Lower leg skin (tissue), 4 donors: ENCODE data around the gene RBM42. TPM values are rescaled to one million over a fixed set of nuclear protein-coding genes. Genes with fewer than 3 reads are reported as not detected.

ENCODE experiments used
- DNase-seq, 2 donors: peaks; one replicate each; pipeline ENCODE4 v3.0.0-alpha.2; 2019; ENCODE audit warnings: low spot score in 2 of 2
- H3K4me3 ChIP-seq: fragments of 200-600 bp; sonication (generic); 2 replicates; pipeline ENCODE4 v1.5.1; 2017; ENCODE audit warnings: mild to moderate bottlenecking, low read depth; ENCODE audit not compliant: poor library complexity, severe bottlenecking
- POLR2A ChIP-seq, 2 donors: fragments of 450-650 bp; IDR thresholded peaks; one replicate each; pipeline ENCODE4 v1.6.1; 2016 to 2017; ENCODE audit warnings: antibody characterized with exemption in 2 of 2, mild to moderate bottlenecking in 1 of 2, moderate library complexity in 1 of 2
- WGBS, 2 donors: methylation state at CpG; one replicate each; pipeline ENCODE4 v1.1.5; 2018; 5-methylcytosine and 5-hydroxymethylcytosine counted together
- intact Hi-C: fragments of 100-400 bp; cut with DNase I; formaldehyde crosslinking; loops from one replicate; pipeline ENCODE4 v1.15.0; 2023; ENCODE audit warnings: low total_unique reads
- total RNA-seq, 4 donors: library from RNA; depleted of rRNA; stranded (reverse); fragments of >200 nt; gene quantifications; one replicate each; pipeline ENCODE4 v1.1.0, GENCODE V29; 2016
- TF ChIP-seq, protein P1 (sequence below), 3 donors: fragments of 450-650 bp; IDR thresholded peaks; one replicate each; pipeline ENCODE4 v1.5.1; 2016; ENCODE audit warnings: antibody characterized with exemption in 3 of 3, mild to moderate bottlenecking in 3 of 3, moderate library complexity in 2 of 3

The RBM42 gene
- total RNA-seq, 4 donors from 2014 or later = 64.1 to 82.4 (median 75.5) TPM

DNA sequence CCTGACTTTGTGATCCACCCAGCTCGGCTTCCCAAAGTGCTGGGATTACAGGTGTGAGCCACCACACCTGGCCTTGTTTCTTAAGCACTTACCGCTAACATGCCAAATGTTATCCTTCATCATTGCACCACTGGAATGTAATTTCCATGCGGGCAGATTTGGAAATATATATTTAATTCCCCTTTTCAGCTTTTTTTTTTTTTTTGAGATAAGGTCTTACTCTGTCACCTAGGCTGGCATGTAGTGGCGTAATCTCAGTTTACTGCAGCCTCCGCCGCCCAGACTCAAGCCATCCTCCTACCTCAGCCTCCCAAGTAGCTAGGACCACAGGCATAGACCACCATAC is 33.1 kb downstream of the RBM42 start:
- intact Hi-C loops = no loop called here
- no peak overlapping the region for H3K4me3 ChIP-seq
- 96 to 97% methylated on average over 6 of the region's 6 CpGs for WGBS, 2 donors
- TF ChIP-seq, protein P1, sequence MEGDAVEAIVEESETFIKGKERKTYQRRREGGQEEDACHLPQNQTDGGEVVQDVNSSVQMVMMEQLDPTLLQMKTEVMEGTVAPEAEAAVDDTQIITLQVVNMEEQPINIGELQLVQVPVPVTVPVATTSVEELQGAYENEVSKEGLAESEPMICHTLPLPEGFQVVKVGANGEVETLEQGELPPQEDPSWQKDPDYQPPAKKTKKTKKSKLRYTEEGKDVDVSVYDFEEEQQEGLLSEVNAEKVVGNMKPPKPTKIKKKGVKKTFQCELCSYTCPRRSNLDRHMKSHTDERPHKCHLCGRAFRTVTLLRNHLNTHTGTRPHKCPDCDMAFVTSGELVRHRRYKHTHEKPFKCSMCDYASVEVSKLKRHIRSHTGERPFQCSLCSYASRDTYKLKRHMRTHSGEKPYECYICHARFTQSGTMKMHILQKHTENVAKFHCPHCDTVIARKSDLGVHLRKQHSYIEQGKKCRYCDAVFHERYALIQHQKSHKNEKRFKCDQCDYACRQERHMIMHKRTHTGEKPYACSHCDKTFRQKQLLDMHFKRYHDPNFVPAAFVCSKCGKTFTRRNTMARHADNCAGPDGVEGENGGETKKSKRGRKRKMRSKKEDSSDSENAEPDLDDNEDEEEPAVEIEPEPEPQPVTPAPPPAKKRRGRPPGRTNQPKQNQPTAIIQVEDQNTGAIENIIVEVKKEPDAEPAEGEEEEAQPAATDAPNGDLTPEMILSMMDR (IDR thresholded peaks at IDR 0.05) = no peak
- no peak for TF ChIP-seq POLR2A (IDR thresholded peaks at IDR 0.05)
- DNase-seq = no peak

GRCh38 chr19:35663981-35664380 is 35.1 kb downstream of the RBM42 start:
- WGBS, 2 donors = 71 to 78% methylated on average over 3 of the region's 3 CpGs
- DNase-seq = no peak
- no peak overlapping the region for H3K4me3 ChIP-seq
- no peak for TF ChIP-seq POLR2A (IDR thresholded peaks at IDR 0.05)
- TF ChIP-seq, protein P1 (IDR thresholded peaks at IDR 0.05) = no peak
- intact Hi-C loops = no loop called here

DNA sequence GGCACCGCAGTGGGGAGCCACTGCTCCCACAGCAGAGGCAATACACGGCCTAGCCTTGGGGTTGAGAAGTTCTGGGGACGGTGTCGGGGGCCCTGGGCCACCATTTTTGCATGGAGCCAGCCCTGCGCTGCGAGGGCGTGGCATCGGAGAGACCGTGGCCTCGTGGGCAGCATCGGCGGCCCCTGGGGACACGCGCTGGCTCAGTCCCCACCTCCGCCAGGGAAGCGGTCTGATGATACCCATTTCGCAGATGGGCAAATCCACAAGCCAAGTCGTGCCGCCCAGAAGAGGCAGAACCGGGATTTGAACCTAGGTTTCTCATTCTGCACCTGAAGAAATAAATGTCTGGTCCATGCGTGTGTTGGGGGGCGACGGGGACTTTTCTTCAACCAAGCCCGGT is 36.3 kb downstream of the RBM42 start:
- TF ChIP-seq POLR2A (IDR thresholded peaks at IDR 0.05) = no peak
- TF ChIP-seq, protein P1 (IDR thresholded peaks at IDR 0.05) = no peak
- intact Hi-C loops = no loop called here
- no peak for DNase-seq
- no peak overlapping the region for H3K4me3 ChIP-seq
- WGBS, 2 donors = 94 to 96% methylated on average over 24 of the region's 24 CpGs

GRCh38 chr19:35665604-35666003 is 36.8 kb downstream of the RBM42 start:
- intact Hi-C loops = no loop called here
- no peak for DNase-seq
- TF ChIP-seq, protein P1 (IDR thresholded peaks at IDR 0.05) = no peak
- TF ChIP-seq POLR2A (IDR thresholded peaks at IDR 0.05) = no peak
- H3K4me3 ChIP-seq = no peak overlapping the region
- 67 to 89% methylated on average over 7 of the region's 7 CpGs for WGBS, 2 donors

- DNase-seq = no peak
- intact Hi-C loops = no loop called here
- WGBS, 2 donors = 38 to 57% methylated on average over 10 to 14 of the region's 16 CpGs
- TF ChIP-seq, protein P1 (IDR thresholded peaks at IDR 0.05) = no peak
- TF ChIP-seq POLR2A (IDR thresholded peaks at IDR 0.05) = no peak
- H3K4me3 ChIP-seq = no peak within 1 kb of the TSS
Measured at GRCh38 chr19:35666251-35666913, 37.5 kb downstream of the RBM42 start, which contains the start of gene UPK1A. TSS of gene UPK1A (plus strand) at chr19:35666517. CDS start at chr19:35666813, 296 bp downstream.

GRCh38 chr19:35669566-35669965 is 40.7 kb downstream of the RBM42 start:
- H3K4me3 ChIP-seq = no peak overlapping the region
- TF ChIP-seq, protein P1 (IDR thresholded peaks at IDR 0.05) = no peak
- TF ChIP-seq POLR2A (IDR thresholded peaks at IDR 0.05) = no peak
- WGBS, 2 donors = 81% methylated on average over 6 of the region's 6 CpGs
- DNase-seq = no peak
- intact Hi-C loops = no loop called here
